GM12801 (cell line): ENCODE data around the gene PICK1.

Experiments
- TF ChIP-seq, protein P1 (sequence below): IDR thresholded peaks from one replicate; pipeline ENCODE4 v1.5.1; 2011; ENCODE audit warnings: control low read depth; ENCODE audit not compliant: insufficient read length; ENCODE audit errors: extremely low read depth

The PICK1 gene

DNA sequence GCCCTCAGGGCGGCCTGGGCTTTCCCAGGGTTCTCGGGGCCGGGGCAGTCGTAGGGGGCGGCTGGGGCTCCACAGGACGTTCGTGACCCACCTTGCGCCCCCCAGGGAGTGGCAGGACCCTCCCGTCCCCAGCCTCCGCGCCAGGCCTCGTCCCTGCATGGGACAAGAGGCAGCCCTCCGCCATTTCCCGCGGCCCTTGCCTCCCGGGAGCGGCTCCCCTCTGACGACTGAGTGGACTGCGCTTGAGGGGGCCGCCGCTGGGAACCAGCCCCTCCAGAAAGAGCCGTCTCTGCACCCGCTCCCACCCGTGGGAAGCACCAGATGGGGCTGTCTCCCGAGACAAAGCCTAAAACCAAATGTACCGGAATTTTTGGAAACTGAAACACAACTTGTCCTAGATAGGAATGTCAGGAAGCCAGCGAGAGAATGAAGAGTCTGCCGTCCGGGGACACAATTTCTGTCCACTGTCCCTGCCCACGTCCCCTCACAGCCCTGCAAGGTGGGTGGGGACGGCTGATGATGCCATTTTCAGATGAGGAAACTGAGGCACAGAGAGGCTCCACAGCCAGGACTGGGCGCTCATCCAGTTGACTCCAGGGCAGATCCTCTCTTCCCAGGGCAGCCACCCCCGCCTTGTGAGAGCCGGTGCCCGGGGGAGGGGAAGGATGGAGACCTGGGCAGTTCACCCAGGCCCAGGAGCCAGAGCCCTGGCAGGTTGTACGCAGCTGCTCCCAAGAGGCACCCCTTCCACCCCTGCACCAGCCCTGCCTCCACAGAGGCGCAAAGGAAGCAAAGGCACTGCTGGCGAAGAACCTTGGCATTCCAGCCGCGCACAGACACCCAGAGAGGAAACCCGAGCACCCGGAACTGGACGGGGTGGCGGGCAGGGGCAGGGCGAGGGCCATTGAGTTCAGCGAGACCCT, 18.1 kb upstream of the PICK1 start:
- TF ChIP-seq, protein P1, sequence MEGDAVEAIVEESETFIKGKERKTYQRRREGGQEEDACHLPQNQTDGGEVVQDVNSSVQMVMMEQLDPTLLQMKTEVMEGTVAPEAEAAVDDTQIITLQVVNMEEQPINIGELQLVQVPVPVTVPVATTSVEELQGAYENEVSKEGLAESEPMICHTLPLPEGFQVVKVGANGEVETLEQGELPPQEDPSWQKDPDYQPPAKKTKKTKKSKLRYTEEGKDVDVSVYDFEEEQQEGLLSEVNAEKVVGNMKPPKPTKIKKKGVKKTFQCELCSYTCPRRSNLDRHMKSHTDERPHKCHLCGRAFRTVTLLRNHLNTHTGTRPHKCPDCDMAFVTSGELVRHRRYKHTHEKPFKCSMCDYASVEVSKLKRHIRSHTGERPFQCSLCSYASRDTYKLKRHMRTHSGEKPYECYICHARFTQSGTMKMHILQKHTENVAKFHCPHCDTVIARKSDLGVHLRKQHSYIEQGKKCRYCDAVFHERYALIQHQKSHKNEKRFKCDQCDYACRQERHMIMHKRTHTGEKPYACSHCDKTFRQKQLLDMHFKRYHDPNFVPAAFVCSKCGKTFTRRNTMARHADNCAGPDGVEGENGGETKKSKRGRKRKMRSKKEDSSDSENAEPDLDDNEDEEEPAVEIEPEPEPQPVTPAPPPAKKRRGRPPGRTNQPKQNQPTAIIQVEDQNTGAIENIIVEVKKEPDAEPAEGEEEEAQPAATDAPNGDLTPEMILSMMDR: no peak

DNA sequence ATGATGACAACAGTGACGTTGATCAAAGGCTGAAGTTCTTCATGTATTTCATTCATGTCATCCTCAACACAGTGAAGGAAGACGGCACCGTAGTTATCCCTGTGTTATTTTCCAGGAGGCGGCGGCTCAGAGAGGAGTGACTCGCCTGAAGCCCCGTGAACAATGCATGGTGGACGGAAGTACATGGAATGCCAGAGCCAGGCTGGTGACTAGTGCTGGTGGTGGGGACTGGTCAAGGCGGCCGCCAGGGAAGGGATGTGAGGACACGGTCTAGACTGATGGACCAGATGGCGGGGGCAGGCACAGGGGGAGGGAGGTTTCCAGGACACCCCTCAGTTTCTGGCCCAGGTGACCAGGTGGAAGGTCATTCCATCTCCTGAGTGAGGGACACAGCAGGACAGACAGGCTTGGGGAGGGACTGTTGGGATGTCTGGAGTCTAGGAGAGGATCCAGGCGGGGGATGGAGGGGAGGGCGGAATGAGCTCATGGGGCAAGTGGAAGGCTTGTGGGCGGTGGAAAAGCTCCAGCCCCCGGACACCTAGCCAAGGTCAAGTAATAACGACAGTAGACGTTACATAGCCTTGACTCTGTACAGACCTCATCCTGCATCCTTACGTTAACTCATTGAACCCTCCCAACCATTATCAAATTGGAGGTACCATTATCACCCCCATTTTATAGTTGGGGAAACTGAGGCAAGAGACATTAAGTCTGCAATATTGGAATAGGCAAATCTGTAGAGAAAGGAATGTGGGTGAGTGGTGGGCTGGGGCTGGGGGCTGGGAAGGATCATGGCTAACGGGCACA, 16.0 kb upstream of the PICK1 start:
- TF ChIP-seq, protein P1: no peak

DNA sequence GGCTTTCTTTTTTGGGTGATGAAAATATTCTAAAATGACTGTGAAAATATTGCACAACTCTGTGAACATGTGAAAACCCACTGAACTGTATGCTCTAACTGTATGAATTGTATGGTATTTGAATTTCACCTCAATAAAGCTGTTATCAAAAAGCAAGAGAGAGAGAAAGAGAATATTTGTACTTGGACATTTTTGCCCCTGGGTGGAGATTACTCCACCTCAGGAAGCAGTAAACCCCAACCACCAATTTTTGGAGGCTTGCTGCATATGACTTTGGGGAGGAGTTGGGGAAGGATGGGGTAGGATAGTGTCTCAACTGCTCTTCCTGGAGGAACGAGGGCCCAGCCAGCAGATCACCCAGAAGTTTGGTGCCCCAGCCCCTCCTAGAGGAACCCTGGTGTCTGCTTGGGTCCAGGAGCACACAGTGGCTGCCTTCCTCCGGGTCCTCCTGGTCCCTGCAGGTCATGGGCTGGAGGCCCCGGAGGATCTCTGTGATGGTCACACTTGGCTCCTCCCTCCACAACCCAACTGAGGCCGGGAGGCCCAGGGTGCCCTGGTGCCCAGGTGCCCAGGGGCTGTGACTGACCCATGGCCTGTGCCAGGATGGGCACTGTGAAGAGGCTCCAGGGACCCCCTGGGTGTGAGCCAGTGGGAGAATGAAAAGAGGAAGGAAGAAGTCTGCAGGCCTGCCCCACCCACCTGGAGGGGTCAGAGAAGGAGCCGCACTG, 15.3 kb upstream of the PICK1 start:
- TF ChIP-seq, protein P1: no peak

DNA sequence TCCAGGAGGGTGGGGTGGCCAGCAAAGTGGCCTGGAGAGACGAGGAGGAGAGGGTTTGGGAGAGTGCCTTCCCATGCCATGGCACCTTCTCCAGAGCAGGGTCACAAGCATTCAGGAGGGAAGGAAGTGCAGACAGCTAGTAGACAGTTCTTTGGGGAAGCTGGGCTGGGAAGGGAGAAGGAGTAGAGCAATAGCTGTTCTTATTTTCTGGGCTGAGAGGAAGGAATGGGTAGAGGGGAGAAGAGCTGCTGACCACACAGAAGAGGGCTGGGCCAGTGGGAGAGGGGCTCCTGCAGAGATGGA, 14.8 kb upstream of the PICK1 start:
- TF ChIP-seq, protein P1: no peak

DNA sequence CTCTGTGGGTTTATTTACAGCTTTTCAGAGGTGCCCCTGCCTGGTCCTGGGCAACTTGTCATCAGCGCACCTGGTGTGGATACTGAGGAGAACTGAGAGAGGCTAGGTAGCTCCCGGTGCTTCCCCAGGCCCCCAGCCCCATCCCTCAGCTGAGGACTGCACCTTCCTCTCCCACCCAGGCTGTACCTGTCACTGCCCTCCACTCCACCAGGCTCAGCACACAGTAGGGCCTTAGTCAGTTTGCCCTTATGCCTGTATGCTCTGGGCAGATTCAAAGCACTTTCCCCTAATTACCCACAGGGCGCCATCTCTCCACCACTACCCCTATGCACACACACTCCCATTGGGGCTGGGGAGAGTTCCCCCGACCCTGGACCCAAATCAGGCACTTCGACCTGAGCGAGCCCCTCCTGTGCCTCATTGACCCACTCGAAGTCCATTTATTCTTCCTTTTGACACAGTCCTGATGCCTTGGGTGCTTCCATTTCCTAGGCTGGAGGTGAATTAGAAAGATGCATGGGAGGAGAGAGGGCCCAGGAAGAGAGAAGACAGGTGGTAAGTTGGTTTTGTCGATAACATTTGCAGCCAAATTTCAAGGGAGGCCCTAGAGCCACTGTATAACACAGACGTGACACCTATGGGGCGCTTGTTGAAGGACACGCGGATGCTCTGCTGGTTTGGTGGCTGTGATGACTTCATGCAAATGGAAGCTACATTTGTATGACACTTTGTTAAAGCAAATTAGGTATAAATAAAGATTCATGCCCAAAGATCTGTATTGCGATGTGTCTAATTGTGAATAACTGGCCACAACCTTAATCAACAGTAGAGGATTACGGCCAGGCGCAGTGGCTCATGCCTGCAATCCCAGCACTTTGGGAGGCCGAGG, 13.8 kb upstream of the PICK1 start:
- TF ChIP-seq, protein P1: no peak

DNA sequence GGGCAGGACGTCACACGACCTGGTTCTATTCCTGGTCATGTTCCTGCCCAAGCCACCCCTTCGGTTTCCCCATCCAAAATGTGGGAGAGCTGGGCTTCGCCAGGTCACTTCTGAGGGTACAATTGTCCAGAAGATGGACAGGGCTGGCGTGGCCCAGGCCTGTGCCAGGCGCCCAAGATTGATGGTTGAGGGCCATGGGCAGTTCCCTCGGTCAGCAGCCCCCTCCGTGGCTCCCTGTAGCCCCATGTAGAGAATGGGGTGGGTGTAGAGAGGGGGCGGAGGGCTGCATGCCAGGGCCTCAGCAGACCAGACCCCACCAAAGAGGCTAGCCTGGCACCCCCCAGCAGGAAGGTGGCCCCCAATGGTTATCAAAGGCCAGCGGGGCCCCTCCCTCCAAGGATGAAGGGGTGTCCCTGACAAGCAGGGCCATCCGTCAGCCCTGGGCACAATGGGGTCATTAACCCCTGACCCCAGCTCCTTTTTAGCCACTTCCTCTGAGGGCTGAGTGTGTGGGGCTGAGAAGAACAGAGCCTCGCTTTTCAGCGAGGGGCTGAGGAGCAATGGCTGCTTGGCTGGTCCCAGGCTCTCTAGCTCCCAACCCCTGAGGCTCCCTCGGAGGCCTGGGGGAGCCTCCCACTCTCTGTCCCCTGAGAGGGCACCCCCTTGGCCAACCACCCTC, 11.0 kb upstream of the PICK1 start:
- TF ChIP-seq, protein P1: no peak
